ENCODE data around the gene CRADD.

Gene CRADD

DNA sequence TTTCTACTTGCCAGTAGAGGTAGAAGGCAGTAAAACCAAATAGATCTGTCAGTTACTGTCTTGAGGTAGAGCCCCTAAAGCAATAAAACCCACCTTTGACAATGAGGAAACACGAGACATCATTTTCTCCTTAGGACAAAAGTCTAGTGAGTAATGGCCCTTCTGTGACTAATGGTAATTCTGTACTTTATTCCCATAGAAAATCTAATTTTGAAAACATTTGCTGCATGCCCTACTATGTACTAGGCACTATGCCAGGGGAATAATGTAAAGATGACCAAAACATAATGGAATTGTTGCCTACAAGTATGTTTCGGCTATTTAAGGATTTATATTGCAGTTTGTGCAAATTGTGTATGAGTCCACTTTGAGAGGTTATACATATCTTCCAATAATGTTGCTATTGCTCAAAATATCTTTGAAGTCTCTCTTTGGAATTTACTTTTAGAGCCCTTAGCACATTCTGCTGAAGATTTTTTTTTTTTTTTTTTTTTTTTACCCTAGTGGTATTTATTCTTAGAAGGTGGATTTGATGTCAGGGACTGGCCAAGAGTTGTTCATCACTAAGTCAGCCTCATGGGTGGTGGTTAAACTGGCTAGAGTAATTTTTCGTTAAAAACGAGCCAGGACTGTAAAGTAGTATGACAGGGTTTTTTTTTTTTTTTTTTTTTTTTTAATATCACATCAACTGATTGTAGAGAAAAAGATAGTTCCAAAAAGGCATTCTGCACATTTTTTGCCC, 109.7 kb downstream of the CRADD start:
- TF ChIP-seq, protein P1, sequence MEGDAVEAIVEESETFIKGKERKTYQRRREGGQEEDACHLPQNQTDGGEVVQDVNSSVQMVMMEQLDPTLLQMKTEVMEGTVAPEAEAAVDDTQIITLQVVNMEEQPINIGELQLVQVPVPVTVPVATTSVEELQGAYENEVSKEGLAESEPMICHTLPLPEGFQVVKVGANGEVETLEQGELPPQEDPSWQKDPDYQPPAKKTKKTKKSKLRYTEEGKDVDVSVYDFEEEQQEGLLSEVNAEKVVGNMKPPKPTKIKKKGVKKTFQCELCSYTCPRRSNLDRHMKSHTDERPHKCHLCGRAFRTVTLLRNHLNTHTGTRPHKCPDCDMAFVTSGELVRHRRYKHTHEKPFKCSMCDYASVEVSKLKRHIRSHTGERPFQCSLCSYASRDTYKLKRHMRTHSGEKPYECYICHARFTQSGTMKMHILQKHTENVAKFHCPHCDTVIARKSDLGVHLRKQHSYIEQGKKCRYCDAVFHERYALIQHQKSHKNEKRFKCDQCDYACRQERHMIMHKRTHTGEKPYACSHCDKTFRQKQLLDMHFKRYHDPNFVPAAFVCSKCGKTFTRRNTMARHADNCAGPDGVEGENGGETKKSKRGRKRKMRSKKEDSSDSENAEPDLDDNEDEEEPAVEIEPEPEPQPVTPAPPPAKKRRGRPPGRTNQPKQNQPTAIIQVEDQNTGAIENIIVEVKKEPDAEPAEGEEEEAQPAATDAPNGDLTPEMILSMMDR (IDR thresholded peaks at IDR 0.05; ENCODE audit: low read length, missing control alignments): no peak
- no peak for DNase-seq (ENCODE audit: low read depth)
- no peak overlapping the region for H3K4me3 ChIP-seq (replicated peaks; ENCODE audit: low read depth, low read length)

DNA sequence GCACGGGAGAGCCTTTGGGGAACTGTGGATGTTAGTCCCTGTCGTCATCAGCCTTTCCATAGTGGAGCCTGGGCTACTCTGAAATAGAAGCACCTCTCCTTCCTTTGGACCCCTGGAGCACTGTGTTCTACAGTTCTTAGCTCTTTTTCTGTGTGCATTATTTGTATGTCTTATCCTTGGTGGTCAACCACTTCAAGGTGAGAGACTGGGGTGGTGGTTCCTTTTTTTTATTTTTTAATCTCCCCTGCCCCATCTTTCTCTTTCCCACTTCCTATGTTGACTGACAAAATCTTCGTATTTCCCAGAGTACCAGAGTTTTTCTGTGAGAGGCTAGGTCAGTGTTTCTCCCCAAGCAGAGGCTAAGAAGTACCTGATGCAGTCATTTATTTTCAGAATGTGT, 111.7 kb downstream of the CRADD start:
- DNase-seq (ENCODE audit: low read depth): no peak
- no peak overlapping the region for H3K4me3 ChIP-seq (replicated peaks; ENCODE audit: low read depth, low read length)
- TF ChIP-seq, protein P1 (IDR thresholded peaks at IDR 0.05; ENCODE audit: low read length, missing control alignments): no peak

DNA sequence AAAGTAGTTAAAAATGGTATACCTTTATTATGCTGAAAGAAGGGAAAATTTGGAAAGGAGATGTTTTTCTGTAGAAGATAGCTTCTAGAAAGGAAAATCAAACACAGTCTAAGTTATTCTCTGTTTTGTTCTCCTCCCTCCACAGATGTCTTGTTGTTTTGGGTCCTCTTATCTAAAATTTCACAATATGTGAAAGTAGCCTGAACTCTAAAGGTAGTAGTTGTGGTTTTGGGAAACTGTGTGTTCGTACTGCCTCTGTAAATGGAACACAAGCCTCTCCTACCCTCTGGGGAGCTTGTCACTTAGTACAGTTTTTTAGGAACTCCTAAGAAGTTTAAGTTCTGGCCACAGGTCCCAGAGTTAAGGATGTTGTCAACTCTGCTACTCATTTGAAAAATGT, 112.6 kb downstream of the CRADD start:
- H3K4me3 ChIP-seq (replicated peaks; ENCODE audit: low read depth, low read length): no peak overlapping the region
- TF ChIP-seq, protein P1 (IDR thresholded peaks at IDR 0.05; ENCODE audit: low read length, missing control alignments): no peak
- peak; percentile 54 for DNase-seq (ENCODE audit: low read depth)

DNA sequence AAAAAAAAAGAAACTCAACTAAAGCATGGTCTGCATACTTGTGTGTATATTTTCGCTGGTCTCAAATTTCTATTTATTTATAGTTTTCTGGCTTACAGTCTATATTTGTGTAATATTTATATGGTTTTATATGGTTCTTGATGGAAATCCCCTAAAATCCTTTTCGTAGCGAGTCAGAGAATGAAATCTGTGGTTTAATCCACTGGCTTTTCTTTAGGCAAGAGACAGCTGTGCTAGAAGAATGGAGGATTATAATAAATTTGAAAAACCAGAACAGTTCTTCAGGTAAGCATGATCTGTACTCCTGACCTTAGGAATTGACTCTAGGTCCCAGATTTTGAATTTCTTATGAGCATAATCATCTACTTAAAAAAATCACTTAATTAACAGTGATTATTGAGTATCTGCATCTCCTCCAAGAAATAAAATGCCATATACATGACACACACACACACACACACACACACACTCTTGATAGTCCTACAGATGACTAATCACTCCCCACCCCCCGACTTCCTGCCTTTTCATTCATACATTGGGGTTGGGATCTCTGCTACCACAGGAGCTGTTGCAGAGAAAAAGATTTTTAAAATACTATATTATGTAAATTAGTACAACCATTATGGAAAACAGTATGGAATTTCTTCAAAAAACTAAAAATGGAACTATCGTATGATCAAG, 113.4 kb downstream of the CRADD start:
- peak; percentile 89 for DNase-seq (ENCODE audit: low read depth)
- no peak overlapping the region for H3K4me3 ChIP-seq (replicated peaks; ENCODE audit: low read depth, low read length)
- TF ChIP-seq, protein P1 (IDR thresholded peaks at IDR 0.05; ENCODE audit: low read length, missing control alignments): no peak

DNA sequence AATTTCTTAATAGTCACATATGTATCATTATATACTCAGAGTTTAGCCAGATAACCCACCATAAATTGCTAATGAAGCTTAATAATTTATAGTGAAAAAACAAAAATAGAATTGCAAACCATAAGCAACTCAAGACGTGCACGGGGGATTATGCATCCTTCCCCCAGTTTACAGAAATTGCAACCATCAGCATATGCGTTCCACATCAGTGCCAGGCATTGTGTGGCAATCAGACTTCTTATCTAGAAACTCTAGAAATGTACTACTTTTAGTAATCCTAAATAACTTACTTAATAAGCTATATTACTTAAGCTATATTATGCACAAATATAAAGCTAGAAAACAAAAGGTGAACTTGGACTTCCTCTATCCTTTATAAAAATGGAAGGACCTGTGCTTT, 115.8 kb downstream of the CRADD start:
- TF ChIP-seq, protein P1 (IDR thresholded peaks at IDR 0.05; ENCODE audit: low read length, missing control alignments): no peak
- no peak overlapping the region for H3K4me3 ChIP-seq (replicated peaks; ENCODE audit: low read depth, low read length)
- peak; percentile 21 for DNase-seq (ENCODE audit: low read depth)

DNA sequence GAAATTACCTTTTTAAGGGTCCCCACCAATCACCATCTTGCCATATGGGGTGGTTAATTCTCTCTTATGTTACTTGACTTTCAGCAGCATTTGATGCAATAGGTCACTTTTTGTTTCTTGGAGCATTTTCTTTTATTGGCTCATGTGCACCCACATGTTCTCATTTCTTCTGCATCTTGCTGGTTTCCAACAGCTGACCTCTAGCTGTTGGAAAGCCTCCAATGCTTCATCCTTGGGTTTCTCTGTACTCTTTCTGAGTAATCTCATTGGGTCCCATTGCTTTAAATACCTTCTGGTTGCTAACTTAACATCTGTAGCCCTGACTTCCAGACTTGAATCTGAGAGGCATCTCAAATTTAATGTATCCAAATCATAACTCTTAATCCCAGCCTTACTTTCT, 116.8 kb downstream of the CRADD start:
- DNase-seq (ENCODE audit: low read depth): peak; percentile 63
- H3K4me3 ChIP-seq (replicated peaks; ENCODE audit: low read depth, low read length): no peak overlapping the region
- TF ChIP-seq, protein P1 (IDR thresholded peaks at IDR 0.05; ENCODE audit: low read length, missing control alignments): no peak
